GM21737 (cell line): ENCODE measurements around the gene PDE4B.

Source experiments
- ATAC-seq: cut with Tn5 transposase; IDR thresholded peaks from one replicate; pipeline ENCODE4 v1.9.1; 2021; ENCODE audit warnings: mild to moderate bottlenecking, moderate library complexity; ENCODE audit not compliant: unreplicated experiment

PDE4B gene

DNA sequence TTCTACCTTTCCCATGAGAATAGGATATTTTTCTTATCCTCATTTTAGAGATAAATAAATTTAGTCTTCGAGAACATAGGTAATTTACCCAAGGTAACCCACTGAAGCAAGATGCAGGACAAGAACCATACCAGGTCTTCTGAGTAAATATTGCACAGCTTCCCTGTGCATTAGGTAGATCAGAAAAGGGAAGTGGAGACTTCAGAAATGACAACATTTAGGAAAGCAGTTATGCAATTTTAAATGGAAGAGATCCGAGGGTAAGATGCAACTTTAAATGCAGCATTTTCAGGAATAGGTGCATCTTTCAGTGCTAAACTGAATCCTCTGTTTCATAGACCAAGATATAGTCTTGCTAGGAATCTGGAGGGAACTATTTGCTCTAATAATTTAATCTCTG lies 534.9 kb downstream of the PDE4B start:
- ATAC-seq: no peak

GRCh38 chr1:66328896-66329295 lies 536.2 kb downstream of the PDE4B start:
- no peak for ATAC-seq

- ATAC-seq: no peak
Observed at GRCh38 chr1:66330722-66331141, 538.0 kb downstream of the PDE4B start.

DNA sequence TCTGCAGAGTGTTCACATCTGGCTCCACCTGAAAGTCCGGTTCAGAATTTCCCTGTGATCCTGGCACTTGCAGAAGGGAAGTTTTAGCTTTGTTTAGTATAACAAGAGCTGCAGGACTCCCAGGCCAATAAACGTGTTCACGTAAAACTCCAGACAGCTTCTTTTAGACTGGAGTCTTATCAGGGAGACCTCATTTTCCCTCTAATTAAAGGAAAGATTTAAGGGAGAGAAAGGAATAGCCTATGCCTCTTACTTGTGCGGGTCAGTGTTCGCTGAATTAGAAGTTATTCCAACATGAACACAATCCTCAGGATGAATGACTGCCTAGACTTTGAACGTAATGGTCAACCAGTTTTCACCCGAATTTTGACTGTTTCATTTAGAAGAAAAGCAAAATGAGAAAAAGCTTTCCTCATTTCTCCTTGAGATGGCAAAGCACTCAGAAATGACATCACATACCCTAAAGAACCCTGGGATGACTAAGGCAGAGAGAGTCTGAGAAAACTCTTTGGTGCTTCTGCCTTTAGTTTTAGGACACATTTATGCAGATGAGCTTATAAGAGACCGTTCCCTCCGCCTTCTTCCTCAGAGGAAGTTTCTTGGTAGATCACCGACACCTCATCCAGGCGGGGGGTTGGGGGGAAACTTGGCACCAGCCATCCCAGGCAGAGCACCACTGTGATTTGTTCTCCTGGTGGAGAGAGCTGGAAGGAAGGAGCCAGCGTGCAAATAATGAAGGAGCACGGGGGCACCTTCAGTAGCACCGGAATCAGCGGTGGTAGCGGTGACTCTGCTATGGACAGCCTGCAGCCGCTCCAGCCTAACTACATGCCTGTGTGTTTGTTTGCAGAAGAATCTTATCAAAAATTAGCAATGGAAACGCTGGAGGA lies 539.2 kb downstream of the PDE4B start:
- ATAC-seq: no peak

DNA sequence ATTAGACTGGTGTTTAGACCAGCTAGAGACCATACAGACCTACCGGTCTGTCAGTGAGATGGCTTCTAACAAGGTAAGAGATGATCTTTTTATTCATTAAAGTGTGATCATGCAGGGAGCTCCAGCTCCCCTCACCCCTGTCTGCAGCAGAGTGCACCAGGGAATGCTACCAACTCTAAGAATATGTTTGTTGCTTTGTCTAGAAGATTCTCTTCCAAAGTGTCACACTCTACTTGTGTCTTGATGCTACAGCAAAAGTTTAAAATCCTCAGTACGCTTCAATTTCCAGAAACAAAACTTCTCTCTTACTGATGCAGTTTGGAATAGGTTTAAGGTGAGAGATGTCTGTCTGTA lies 539.8 kb downstream of the PDE4B start:
- no peak for ATAC-seq

GRCh38 chr1:66333466-66334199 lies 540.9 kb downstream of the PDE4B start:
- ATAC-seq: no peak

GRCh38 chr1:66334318-66334717 lies 541.6 kb downstream of the PDE4B start:
- no peak for ATAC-seq

DNA sequence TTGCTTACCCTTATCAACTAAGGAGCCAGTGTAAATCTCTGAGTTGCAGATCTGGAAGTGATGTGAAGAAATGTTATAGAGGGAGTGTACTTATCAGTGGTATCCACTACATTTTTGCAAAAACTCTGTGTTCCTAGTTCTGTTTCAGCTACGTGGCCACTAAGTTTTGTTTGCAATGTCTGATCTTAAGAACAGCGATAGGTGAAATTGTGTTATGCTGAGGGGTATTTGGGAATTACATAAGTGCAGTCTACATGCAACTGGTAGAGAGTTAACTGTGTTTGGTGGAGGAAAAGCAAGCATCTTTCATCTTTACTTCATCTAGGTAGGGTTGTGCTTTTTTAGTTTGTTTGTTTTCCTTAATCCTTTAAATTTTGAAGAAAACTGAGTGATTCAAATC lies 542.4 kb downstream of the PDE4B start:
- ATAC-seq: no peak

DNA sequence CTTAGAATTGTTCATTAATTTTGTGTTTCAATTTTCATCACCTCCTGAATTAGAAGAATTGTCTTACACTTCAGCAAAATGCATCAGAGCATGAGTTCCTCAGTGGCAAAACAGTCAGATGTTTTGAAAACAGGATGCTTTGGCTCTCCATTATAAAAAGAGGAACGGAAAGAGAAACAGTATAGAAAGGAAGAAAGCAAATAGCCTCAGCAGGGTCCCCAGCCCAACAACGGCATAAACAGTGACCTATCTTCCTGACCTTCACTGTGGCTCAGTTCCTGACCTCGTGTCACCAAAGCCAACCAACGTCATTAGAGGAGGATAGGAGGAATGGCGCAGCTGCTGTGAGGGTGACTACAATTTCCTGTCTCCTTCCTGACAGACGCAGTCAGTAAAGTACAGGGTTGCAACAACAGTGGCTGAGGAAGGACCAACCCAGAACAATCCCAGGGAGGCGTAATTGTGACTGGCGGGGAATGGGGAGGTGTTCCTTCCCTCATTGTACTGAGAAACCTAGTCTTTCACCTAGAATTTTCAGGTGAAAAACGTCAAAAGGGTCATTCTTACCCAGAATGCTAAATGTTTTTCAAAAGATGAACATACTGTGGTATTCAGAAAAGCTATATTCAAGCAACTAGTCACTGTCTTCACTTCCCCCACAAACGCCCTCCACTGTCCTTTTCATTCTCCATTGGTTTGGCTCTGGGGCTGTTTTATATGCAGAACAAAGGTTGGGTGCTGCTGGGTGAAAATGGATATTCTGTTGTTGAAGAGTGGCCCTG lies 543.4 kb downstream of the PDE4B start:
- peak; percentile 85 for ATAC-seq

- ATAC-seq: no peak
Observed at GRCh38 chr1:66336641-66336990, 543.9 kb downstream of the PDE4B start.

- no peak for ATAC-seq
Observed at GRCh38 chr1:66337249-66337648, 544.6 kb downstream of the PDE4B start.

DNA sequence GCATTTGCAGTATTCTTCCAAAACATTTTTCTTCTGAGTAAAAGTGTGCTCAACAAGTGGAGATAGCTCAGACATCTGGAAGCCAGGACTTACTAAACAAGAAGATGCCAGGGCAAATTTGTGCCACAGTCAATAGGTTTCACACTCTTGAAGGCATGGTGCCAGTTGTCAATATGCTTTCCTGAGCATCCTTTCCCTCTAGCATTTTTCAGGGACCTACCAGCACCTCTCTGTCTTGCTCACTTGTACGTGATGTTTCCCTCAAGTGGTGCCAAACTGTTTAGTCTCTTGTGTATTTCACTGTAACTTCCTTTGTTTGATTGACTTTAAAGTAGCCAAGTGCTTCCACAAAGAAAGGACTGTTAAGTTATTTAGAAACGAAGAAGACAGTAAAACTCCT lies 547.2 kb downstream of the PDE4B start:
- no peak for ATAC-seq

- no peak for ATAC-seq
Observed at GRCh38 chr1:66341446-66342089, 548.9 kb downstream of the PDE4B start.

- ATAC-seq: peak; percentile 36
Observed at GRCh38 chr1:66342707-66343106, 550.0 kb downstream of the PDE4B start.

GRCh38 chr1:66343569-66344325 lies 551.1 kb downstream of the PDE4B start:
- no peak for ATAC-seq

- no peak for ATAC-seq
Observed at GRCh38 chr1:66346057-66346795, 553.5 kb downstream of the PDE4B start.

DNA sequence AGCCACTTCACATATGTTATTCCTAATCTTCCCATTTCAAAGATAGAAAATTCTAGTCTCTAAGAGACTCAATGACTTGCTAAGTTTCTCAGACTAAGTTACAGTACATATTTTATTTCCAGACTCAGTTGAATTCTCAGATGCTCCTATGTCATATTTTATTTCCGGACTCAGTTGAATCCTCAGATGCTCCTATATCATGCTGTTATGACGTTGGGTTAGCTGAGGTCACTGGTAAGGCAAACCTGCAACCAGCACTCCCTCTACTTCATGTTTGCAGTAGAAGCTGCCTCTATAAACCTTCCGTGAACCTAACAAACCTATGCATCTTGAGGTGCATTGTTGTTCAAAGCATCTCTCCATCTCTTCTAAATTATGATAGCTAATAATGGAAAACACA lies 554.2 kb downstream of the PDE4B start:
- ATAC-seq: no peak

DNA sequence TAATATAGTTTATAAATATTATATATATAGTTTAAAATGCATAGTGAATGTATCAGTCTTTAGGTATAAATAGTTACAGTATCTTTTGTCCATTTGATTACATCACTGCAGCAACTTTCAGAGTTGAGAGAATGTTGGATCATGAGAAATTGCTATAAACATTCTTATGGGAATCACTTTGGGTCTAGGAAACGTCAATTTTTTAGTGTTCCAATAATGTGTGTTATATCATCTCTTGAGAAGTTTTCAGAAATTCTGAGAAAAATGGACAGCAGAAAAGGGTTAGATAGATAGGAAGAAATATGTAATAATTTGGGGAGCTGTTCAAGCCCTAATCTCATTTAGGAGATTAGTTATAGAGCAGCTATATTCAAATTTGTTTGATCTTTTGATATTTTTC lies 556.1 kb downstream of the PDE4B start:
- ATAC-seq: no peak

- no peak for ATAC-seq
Observed at GRCh38 chr1:66349242-66349641, 556.5 kb downstream of the PDE4B start.
